HUES48 (cell line): ENCODE measurements around the gene APOBR.

Source experiments
- H3K27ac ChIP-seq: one replicate; pipeline ENCODE4 v1.7.0; 2013; ENCODE audit warnings: low read depth, low read length, inconsistent platforms
- H3K27me3 ChIP-seq: 2 replicates; pipeline ENCODE4 v1.6.1; 2013; ENCODE audit warnings: mild to moderate bottlenecking, low read length; ENCODE audit not compliant: control insufficient read depth, insufficient read depth
- H3K36me3 ChIP-seq: 2 replicates; pipeline ENCODE4 v1.6.1; 2013; ENCODE audit warnings: low read length; ENCODE audit not compliant: control insufficient read depth, insufficient read depth
- H3K4me1 ChIP-seq: 2 replicates; pipeline ENCODE4 v1.6.1; 2013; ENCODE audit warnings: mild to moderate bottlenecking, low read length; ENCODE audit not compliant: control insufficient read depth, insufficient read depth
- H3K4me3 ChIP-seq: 2 replicates; pipeline ENCODE4 v1.5.1; 2013; ENCODE audit warnings: mild to moderate bottlenecking, low read depth, low read length
- H3K9ac ChIP-seq: 2 replicates; pipeline ENCODE4 v1.6.1; 2013; ENCODE audit warnings: mild to moderate bottlenecking, low read depth, low read length, moderate library complexity
- H3K9me3 ChIP-seq: 2 replicates; pipeline ENCODE4 v1.6.1; 2013; ENCODE audit warnings: low read length; ENCODE audit not compliant: control insufficient read depth, insufficient read depth

The APOBR gene

GRCh38 chr16:28491230-28491969 lies 3.0 kb upstream of the APOBR start:
- peak overlapping the region; percentile 99 for H3K9ac ChIP-seq

GRCh38 chr16:28491970-28492474 lies 2.4 kb upstream of the APOBR start, which contains the start of gene CLN3:
Gene CLN3, minus strand, starts transcription at chr16:28492074. Its CDS starts 315 bp downstream, at chr16:28491759.
- Histone ChIP-seq H3K9me3 (no peaks in the 10 kb centered on the region), H3K36me3 (peaks cover 8% of the 10 kb centered on the region; the same call in 1 of the 2 replicates), H3K4me1 (no peaks in the 10 kb centered on the region), H3K4me3 (peak within 1 kb of the TSS; percentile 98), H3K9ac (peak within 1 kb of the TSS; percentile 99), H3K27me3 (no peaks in the 10 kb centered on the region), H3K27ac (peak within 1 kb of the TSS; percentile 96)

More at GRCh38 chr16:28491230-28491969, 3.0 kb upstream of the APOBR start:
- H3K4me3 ChIP-seq: peak overlapping the region; percentile 98
- H3K9me3 ChIP-seq: no peaks in the 10 kb centered on the region
- H3K4me1 ChIP-seq: no peaks in the 10 kb centered on the region
- H3K27me3 ChIP-seq: no peaks in the 10 kb centered on the region
- peak overlapping the region; percentile 96 for H3K27ac ChIP-seq
- peaks cover 11% of the 10 kb centered on the region for H3K36me3 ChIP-seq

GRCh38 chr16:28492511-28492910 lies 1.9 kb upstream of the APOBR start:
- Histone ChIP-seq H3K27ac (peak overlapping the region; percentile 96), H3K9ac (peak overlapping the region; percentile 99; the same call in 1 of the 2 replicates), H3K4me1 (no peaks in the 10 kb centered on the region), H3K9me3 (no peaks in the 10 kb centered on the region), H3K27me3 (no peaks in the 10 kb centered on the region), H3K36me3 (peaks cover 8% of the 10 kb centered on the region; the same call in 1 of the 2 replicates), H3K4me3 (peak overlapping the region; percentile 98)

GRCh38 chr16:28495098-28495793 lies 803 bp downstream of the APOBR start:
- Histone ChIP-seq H3K27ac (no peak overlapping the region), H3K4me1 (no peaks in the 10 kb centered on the region), H3K4me3 (no peak overlapping the region), H3K9ac (no peak overlapping the region), H3K9me3 (no peaks in the 10 kb centered on the region), H3K27me3 (no peaks in the 10 kb centered on the region), H3K36me3 (no peaks in the 10 kb centered on the region)

GRCh38 chr16:28495795-28496749 lies 1.6 kb downstream of the APOBR start:
- Histone ChIP-seq H3K9me3 (no peaks in the 10 kb centered on the region), H3K27ac (no peak overlapping the region), H3K36me3 (no peaks in the 10 kb centered on the region), H3K27me3 (no peaks in the 10 kb centered on the region), H3K9ac (no peak overlapping the region), H3K4me3 (no peak overlapping the region), H3K4me1 (no peaks in the 10 kb centered on the region)

GRCh38 chr16:28496844-28497243 lies 2.4 kb downstream of the APOBR start:
- Histone ChIP-seq H3K9ac (no peak overlapping the region), H3K36me3 (no peaks in the 10 kb centered on the region), H3K4me1 (no peaks in the 10 kb centered on the region), H3K27ac (no peak overlapping the region), H3K9me3 (no peaks in the 10 kb centered on the region), H3K4me3 (no peak overlapping the region), H3K27me3 (no peaks in the 10 kb centered on the region)

- Histone ChIP-seq H3K9ac (no peak overlapping the region), H3K36me3 (no peaks in the 10 kb centered on the region), H3K4me1 (no peaks in the 10 kb centered on the region), H3K4me3 (no peak overlapping the region), H3K27ac (no peak overlapping the region), H3K9me3 (no peaks in the 10 kb centered on the region), H3K27me3 (no peaks in the 10 kb centered on the region)
These were observed 2.9 kb downstream of the APOBR start for GRCh38 chr16:28497386-28497785.

GRCh38 chr16:28497861-28498599 lies 3.6 kb downstream of the APOBR start:
- Histone ChIP-seq H3K9me3 (no peaks in the 10 kb centered on the region), H3K4me1 (no peaks in the 10 kb centered on the region), H3K27me3 (no peaks in the 10 kb centered on the region), H3K27ac (no peak overlapping the region), H3K4me3 (no peak overlapping the region), H3K9ac (no peak overlapping the region), H3K36me3 (no peaks in the 10 kb centered on the region)

DNA sequence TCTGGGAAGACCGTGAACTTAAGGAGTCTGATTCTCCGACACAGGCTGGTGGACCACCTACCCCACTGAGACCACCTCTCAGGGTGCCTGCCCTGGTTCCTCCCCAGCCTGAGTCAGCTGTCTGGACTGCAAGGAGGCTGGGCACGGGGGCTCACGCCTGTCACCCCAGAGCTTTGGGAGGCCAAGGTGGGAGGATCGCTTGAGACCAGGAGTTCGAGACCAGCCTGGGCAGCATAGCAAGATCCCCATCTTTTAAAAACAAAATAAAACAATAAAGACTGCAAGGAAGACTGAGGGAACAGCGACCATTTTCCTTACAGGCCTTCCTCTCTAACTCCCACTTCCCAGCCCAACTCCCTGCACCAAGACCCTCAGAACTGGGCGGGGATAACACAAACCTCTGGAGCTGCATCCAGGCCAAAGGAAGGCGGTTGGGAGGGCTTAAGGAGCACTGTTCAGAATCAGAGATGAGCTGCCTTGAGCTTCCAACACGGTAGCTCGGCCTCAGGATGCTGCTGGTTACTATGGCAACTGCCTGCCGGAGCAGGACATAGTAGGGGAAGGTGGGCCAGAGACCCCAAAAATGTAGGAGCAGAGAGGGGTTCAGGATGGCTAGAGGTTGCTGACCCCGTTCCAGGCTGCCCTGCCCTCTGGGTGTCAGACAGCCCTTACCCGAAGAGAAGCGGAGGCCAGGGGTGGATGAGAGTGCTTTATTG lies 4.4 kb downstream of the APOBR start:
- no peaks in the 10 kb centered on the region for H3K9me3 ChIP-seq
- H3K36me3 ChIP-seq: no peaks in the 10 kb centered on the region
- no peak overlapping the region for H3K4me3 ChIP-seq
- H3K27me3 ChIP-seq: no peaks in the 10 kb centered on the region
- no peak overlapping the region for H3K27ac ChIP-seq
- H3K4me1 ChIP-seq: no peaks in the 10 kb centered on the region
- H3K9ac ChIP-seq: no peak overlapping the region
